GM12891 (cell line): ENCODE measurements around the gene CDK17.
"Not testable (repeated sequence)": the region's sequence is repeated elsewhere in the genome, so short reads cannot be mapped to it uniquely, and the experiment has no call there.

Experiments
- DNase-seq: peaks from one replicate; pipeline ENCODE4 v3.0.0; 2011; ENCODE audit warnings: low spot score; ENCODE audit not compliant: insufficient read length
- FAIRE-seq: peaks from 2 replicates; lab custom pipeline; 2011; peaks lifted over from hg19 to GRCh38; lab: Jason Lieb, UNC
- PAX5 ChIP-seq: IDR thresholded peaks from 2 replicates; pipeline ENCODE4 v1.6.1; 2011; ENCODE audit warnings: low read length, moderate library complexity, mild to moderate bottlenecking; ENCODE audit not compliant: insufficient read depth, severe bottlenecking
- POLR2A ChIP-seq: IDR thresholded peaks from 2 replicates; pipeline ENCODE4 v1.6.1; 2011; ENCODE audit warnings: low read depth, low read length, control low read depth
- POLR2AphosphoS5 ChIP-seq: IDR thresholded peaks from 2 replicates; pipeline ENCODE4 v1.6.1; 2011; ENCODE audit warnings: low read depth, low read length, control low read depth
- POU2F2 ChIP-seq: IDR thresholded peaks from 2 replicates; pipeline ENCODE4 v1.6.1; 2011; ENCODE audit warnings: low read depth, mild to moderate bottlenecking, control low read depth, low read length, moderate library complexity
- SPI1 ChIP-seq: IDR thresholded peaks from 2 replicates; pipeline ENCODE4 v1.6.1; 2011; ENCODE audit warnings: low read depth, low read length, control low read depth
- TAF1 ChIP-seq: IDR thresholded peaks from 2 replicates; pipeline ENCODE4 v1.6.1; 2011; ENCODE audit warnings: low read depth, low read length, control low read depth

CDK17 gene

GRCh38 chr12:96403870-96404269, 3.6 kb upstream of the CDK17 start:
- TF ChIP-seq POLR2AphosphoS5 (no peak), SPI1 (0 out of 2 replicates have a peak, but pooled peaks have one; percentile 9)
- no peak for FAIRE-seq

DNA sequence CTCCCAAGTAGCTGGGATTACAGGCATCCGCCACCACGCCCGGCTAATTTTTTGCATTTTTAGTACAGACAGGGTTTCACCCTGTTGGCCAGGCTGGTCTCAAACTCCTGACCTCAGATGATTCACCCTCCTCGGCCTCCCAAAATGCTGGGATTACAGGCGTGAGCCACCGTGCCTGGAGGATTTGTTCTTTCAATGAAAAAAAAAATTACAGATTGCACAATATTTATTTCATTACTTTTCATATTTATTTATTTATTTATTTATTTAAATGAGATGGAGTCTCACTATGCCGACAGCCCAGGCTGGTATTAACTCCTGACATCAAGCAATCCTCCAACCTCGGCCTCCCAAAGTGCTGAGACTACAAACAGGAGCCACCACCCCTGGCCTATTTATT, 2.3 kb upstream of the CDK17 start:
- DNase-seq = not testable (repeated sequence)

More at GRCh38 chr12:96403870-96404269, 3.6 kb upstream of the CDK17 start:
- DNase-seq = no peak

GRCh38 chr12:96402061-96402460, 1.8 kb upstream of the CDK17 start:
- FAIRE-seq = no peak

More for the DNA sequence above, 2.3 kb upstream of the CDK17 start:
- not testable (repeated sequence) for FAIRE-seq

DNA sequence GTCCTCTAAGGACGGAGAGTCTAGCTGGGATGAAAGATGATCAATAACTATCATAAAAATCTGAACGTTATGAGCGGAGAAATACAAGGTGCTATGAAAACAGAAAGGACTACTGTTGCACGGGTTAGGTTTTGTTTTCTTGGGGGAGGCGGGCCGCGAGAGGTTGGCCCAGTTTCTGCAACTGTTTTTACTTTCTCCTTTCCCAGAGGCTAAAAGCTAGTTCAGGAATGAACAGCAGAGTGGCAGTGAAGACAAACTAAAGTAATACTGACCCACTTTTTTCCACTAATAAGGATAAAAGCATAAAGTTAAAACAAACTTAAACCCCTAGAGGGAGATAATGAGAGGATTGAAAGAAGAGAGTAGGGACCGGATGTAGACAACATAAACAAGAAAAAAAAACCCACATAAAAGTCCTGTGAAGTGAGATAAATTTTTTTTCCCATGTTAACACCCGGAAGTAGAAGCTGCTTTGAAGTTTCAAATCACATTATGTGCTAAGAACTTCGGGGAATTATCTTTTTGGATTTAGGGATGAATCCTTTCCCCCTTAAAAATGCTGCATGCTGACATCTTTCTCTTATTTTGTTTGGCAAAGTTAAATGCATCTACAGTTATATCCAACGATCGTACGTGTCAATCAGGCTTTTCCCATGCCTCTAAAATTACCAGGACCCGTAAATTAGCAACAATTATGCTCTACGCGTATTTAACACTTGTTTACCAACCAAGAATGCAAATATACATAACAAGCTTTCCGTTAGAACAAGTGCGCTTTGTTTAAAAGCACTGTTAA, 1.0 kb upstream of the CDK17 start:
- TF ChIP-seq SPI1 (no peak), TAF1 (0 out of 2 replicates have a peak, but pooled peaks have one; percentile 10)
- FAIRE-seq = no peak
- no peak for DNase-seq

More at GRCh38 chr12:96402061-96402460, 1.8 kb upstream of the CDK17 start:
- no peak for TF ChIP-seq POLR2AphosphoS5
- no peak for TF ChIP-seq POU2F2
- no peak for TF ChIP-seq PAX5
- no peak for TF ChIP-seq TAF1
- TF ChIP-seq POLR2A = no peak
- no peak for TF ChIP-seq SPI1
- DNase-seq = no peak

DNA sequence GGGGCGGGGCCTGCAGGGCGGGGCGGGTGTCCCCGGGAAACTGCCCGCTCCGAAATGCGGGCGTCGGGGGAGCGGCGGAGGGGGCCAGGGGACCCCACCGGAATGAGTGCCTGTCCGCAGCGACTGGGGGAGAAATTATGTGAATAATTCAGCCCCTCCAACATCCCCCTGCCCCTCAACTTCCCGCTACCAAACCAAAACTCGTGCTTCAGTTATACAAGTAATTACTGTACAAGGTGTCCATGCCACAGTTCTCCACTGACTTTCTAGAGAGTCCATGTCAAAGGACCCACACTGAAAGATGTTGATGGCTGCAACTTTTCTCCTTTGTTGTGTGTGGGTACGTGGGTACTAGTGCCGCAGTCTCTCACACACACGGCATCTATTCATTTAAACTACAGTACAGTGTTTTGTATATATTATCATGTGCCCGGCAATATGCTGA, 414 bp upstream of the CDK17 start:
- no peak for TF ChIP-seq TAF1
- no peak for TF ChIP-seq SPI1
- TF ChIP-seq POLR2A = no peak
- TF ChIP-seq PAX5 = no peak
- no peak for TF ChIP-seq POU2F2
- TF ChIP-seq POLR2AphosphoS5 = no peak; the same call in 1 of the 2 replicates
- FAIRE-seq (peak; percentile 26), DNase-seq (no peak)

GRCh38 chr12:96399120-96399918, 920 bp downstream of the CDK17 start:
- TF ChIP-seq SPI1 = no peak
- TF ChIP-seq TAF1 = peak; percentile 36; the same call in 1 of the 2 replicates
- TF ChIP-seq POLR2AphosphoS5 = peak; percentile 38
- peak; percentile 35; the same call in 1 of the 2 replicates for TF ChIP-seq POLR2A
- no peak for TF ChIP-seq PAX5
- DNase-seq (peak; percentile 56), FAIRE-seq (peak; percentile 67)

GRCh38 chr12:96398424-96399119, 1.7 kb downstream of the CDK17 start:
- TF ChIP-seq TAF1 (no peak), POLR2AphosphoS5 (no peak), POLR2A (no peak), PAX5 (no peak), POU2F2 (no peak), SPI1 (no peak)
- FAIRE-seq (no peak), DNase-seq (no peak)

DNA sequence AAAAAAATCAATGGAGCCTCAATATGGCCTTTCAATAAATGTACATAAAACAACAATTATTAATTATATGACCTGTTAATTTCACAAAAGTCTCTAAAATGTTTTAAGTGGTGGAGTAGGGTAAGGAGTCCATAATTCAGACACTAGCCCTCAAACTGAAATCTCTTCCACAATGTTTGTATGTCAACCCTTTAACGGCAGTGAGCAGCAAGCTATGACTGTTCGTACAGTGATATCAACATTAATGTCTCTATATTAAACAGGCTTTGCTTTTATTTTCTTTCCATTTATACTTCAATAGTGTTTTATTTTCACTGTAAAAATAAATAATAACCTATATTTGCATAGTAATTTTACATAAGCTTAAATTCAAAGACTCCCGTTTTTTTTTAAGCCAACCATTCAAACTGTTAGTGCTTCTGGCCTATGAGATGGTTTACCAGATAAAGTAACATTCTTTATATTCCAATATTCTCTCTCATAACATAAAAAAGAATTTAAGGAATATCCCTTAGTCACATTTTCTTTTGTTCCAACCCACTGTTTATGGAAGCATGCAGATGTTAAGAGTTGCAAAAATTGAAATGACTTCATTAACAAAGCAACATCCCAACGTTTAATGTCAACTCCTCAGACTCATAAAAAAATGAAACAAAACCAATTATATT, 2.3 kb downstream of the CDK17 start:
- FAIRE-seq (no peak), DNase-seq (no peak)
- TF ChIP-seq POLR2A (no peak), TAF1 (no peak), PAX5 (no peak), POLR2AphosphoS5 (no peak), SPI1 (no peak), POU2F2 (no peak)

DNA sequence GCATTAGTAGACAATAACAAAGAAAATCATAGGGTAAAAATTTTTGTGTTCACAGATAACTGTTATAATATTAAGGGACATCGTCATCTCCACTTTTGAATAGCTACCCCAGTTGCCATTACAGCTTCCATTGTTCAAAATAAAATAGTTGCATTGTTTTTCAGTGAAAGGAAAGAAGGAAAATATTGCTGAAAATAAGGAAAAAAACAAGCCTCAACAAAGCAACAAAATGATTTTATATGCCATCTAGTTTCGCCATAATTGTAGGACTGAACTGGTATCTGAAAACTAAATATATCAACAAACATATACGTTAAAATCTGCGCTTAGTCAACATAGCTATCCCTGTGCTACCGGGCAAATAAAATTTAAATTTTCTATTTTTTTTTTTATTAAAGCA, 3.3 kb downstream of the CDK17 start:
- TF ChIP-seq POLR2AphosphoS5 (no peak), PAX5 (no peak), TAF1 (no peak), POLR2A (no peak), SPI1 (no peak), POU2F2 (no peak)
- FAIRE-seq (no peak), DNase-seq (no peak)
